Gastrocnemius medialis (tissue), 4 donors: ENCODE data around the gene ABLIM3. TPM values are rescaled to one million over a fixed set of nuclear protein-coding genes. Genes with fewer than 3 reads are reported as not detected.
A peak's percentile ranks its signal among the peaks of the same experiment; 100 is the strongest.
"Not testable (repeated sequence)": the region's sequence is repeated elsewhere in the genome, so short reads cannot be mapped to it uniquely, and the experiment has no call there.

ENCODE experiments used
- ATAC-seq, 2 donors: fragments of 150-250 bp; one replicate each; pipeline ENCODE4 v1.9.1; 2016
- DNase-seq, 2 donors: peaks; one replicate each; pipeline ENCODE4 v3.0.0-alpha.2; 2019
- H3K27ac ChIP-seq, 4 donors: fragments of 200-600 bp; sonication (generic); 1 replicate in 1 of 4; 2 replicates in 3 of 4; pipeline ENCODE4 v1.5.1; 2016 to 2018; ENCODE audit warnings: mild to moderate bottlenecking in 2 of 4, moderate library complexity in 1 of 4
- H3K27me3 ChIP-seq, 3 donors: fragments of 200-600 bp; sonication (generic) in 2 of 3; 1 replicate in 1 of 3; 2 replicates in 2 of 3; pipeline versions ENCODE4 v1.5.1 to v1.6.0; 2016 to 2019; ENCODE audit warnings: mild to moderate bottlenecking in 1 of 3, moderate library complexity in 1 of 3
- H3K36me3 ChIP-seq, 2 donors: fragments of 200-600 bp; sonication (generic) in 1 of 2; one replicate each; pipeline ENCODE4 v1.5.1; 2017 to 2018
- H3K4me1 ChIP-seq, 2 donors: fragments of 200-600 bp; sonication (generic) in 1 of 2; one replicate each; pipeline ENCODE4 v1.5.1; 2016 to 2017; ENCODE audit warnings: mild to moderate bottlenecking in 2 of 2
- H3K4me3 ChIP-seq, 4 donors: fragments of 200-600 bp; sonication (generic) in 3 of 4; 1 replicate in 1 of 4; 2 replicates in 3 of 4; pipeline ENCODE4 v1.5.1; 2016 to 2019; ENCODE audit warnings: mild to moderate bottlenecking in 2 of 4
- H3K9me3 ChIP-seq, 3 donors: fragments of 200-600 bp; sonication (generic) in 2 of 3; 1 replicate in 1 of 3; 2 replicates in 2 of 3; pipeline ENCODE4 v1.5.1; 2016 to 2019
- POLR2A ChIP-seq, 2 donors: fragments of 450-650 bp; IDR thresholded peaks; one replicate each; pipeline ENCODE4 v1.6.1; 2017; ENCODE audit warnings: antibody characterized with exemption in 2 of 2, mild to moderate bottlenecking in 2 of 2, moderate library complexity in 2 of 2
- in situ Hi-C, 4 donors: fragments of 200-750 bp; cut with MboI; loops; one replicate each; pipeline versions ENCODE4 v1.15.0 to v1.8.0; 2017; ENCODE audit warnings: low sequenced_read_pairs in 4 of 4
- intact Hi-C: fragments of 100-400 bp; cut with DNase I; formaldehyde crosslinking; loops from one replicate; pipeline ENCODE4 v1.15.1; 2023; ENCODE audit warnings: low total_unique reads
- total RNA-seq, 4 donors: library from RNA; depleted of rRNA; stranded (reverse); fragments of >200 nt; gene quantifications; one replicate each; pipeline versions ENCODE4 v1.1.0 to v1.2.3, GENCODE V29; 2016
- TF ChIP-seq, protein P1 (sequence below), 5 experiments: fragments of 450-650 bp in 3 of 5; fragments of 200-600 bp in 2 of 5; sonication (generic) in 2 of 5; IDR thresholded peaks in 4 of 5; conservative IDR thresholded peaks in 1 of 5; 1 replicate in 4 of 5; 2 replicates in 1 of 5; pipeline ENCODE4 v1.5.1; 2016 to 2019; ENCODE audit warnings: antibody characterized with exemption in 5 of 5, mild to moderate bottlenecking in 3 of 5, moderate library complexity in 3 of 5

Gene ABLIM3
- total RNA-seq, 4 donors from 2014 or later = 37.5 to 155 (median 67.7) TPM

DNA sequence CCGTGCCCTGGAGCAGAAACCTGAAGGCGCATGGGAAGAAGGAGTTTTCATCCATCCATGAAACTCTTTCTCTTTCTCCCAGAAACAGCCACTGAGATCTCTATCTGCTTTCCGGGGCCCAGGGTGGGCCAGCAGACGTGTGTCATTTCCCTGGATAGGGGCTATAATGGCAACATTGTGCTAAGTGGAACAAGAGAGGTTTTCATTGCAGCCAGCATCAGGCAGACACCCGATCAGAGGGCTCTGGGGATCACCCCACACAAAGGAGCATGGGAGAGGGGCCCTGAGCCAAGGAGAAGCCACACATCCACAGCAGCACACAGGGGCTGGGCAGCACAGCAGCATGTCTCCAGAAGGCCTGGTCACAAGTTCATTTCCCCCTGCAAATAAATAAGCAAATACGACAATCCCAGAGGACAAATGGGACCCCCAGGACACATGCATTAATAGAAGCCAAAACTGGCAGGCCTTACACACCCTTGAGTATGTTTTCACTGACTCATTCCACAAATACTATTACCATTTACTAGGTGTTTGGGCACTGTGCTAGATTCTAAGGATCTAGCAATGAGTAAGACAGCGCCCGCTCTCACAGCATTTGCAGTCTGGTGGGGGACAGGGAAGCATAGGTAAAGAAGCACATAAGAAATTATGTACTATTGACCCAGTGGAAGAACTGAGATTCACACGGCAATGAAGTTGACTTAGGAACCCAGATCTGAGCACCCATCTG lies 126.1 kb downstream of the ABLIM3 start:
- H3K27ac ChIP-seq = no peak overlapping the region

DNA sequence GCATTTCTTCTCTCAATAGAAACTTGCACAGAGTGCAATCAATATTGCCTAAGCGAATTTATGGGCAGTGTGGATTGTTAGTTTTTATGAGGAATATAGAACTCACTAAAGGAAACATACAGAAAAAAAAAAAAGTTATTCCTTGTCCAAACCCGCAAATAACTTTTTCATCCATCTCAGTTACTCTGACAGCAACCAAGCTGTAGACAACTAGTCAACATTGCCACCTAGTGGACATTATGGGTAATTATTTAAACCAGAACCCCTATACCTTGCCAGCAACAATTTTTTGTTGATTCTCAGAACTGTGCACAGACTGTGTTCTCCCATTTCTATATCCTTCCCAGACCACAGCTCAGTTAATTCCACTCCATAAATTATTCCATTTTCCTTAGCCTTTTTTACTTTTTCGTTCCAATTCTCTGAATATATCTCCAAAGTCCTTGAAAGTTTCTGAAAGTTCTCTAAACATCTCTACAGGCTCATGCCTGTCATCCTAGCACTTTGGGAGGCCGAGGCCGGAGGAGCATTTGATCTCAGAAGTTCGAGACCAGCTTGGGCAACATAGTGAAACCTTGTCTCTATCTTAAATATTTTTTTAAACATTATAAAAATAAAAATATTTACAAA lies 127.8 kb downstream of the ABLIM3 start:
- intact Hi-C loops = loop anchor here (5.0 kb wide), 1 partner anchor 43 kb away; no protein-coding TSS in a partner anchor

More for the DNA sequence above, 126.1 kb downstream of the ABLIM3 start:
- TF ChIP-seq POLR2A (IDR thresholded peaks at IDR 0.05) = no peak
- TF ChIP-seq, protein P1, sequence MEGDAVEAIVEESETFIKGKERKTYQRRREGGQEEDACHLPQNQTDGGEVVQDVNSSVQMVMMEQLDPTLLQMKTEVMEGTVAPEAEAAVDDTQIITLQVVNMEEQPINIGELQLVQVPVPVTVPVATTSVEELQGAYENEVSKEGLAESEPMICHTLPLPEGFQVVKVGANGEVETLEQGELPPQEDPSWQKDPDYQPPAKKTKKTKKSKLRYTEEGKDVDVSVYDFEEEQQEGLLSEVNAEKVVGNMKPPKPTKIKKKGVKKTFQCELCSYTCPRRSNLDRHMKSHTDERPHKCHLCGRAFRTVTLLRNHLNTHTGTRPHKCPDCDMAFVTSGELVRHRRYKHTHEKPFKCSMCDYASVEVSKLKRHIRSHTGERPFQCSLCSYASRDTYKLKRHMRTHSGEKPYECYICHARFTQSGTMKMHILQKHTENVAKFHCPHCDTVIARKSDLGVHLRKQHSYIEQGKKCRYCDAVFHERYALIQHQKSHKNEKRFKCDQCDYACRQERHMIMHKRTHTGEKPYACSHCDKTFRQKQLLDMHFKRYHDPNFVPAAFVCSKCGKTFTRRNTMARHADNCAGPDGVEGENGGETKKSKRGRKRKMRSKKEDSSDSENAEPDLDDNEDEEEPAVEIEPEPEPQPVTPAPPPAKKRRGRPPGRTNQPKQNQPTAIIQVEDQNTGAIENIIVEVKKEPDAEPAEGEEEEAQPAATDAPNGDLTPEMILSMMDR (IDR thresholded peaks at IDR 0.05 in 4 of 5, conservative IDR thresholded peaks at IDR 0.05 in 1 of 5) = no peak
- Histone ChIP-seq H3K27me3 (peaks cover 0 to 3% (median 0%) of the 10 kb centered on the region in 3 donors), H3K36me3 (no peaks in the 10 kb centered on the region), H3K4me3 (no peak overlapping the region), H3K4me1 (peaks cover 3% of the 10 kb centered on the region in 2 donors), H3K9me3 (no peaks in the 10 kb centered on the region)
- DNase-seq (no peak), ATAC-seq (no peak)
- in situ Hi-C loops (loop anchor here in 3 of 4 donors (5.0 to 10.0 kb wide), 5 partner anchors 95 to 297 kb away; no protein-coding TSS in a partner anchor), intact Hi-C loops (loop anchor here (5.0 kb wide), 1 partner anchor 45 kb away; no protein-coding TSS in a partner anchor)

DNA sequence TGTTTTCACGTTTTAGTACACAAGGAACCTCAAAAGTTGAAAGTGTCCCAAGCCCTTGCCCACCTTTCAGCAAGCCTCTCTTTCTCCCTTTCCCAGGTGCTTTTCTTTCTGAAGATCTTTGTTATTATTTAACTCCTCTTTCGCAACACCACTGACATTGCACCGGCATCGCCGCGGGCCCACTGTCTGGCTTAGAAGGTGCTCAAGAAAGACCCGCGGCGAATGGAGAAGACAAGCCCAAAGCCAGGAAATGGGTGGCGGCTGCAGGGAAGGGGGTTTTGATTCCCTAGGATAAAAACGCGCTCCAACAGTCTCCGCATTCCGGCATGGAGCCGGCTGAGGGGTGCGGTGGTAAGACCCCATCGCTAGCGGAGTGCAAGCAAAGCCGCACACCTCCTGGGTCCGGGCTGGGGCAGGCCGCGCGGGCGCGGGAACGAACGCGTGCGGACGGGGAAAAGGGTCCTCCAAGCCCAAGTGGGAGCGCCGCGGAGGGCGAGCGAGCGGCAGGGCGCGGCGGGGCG lies 130.0 kb downstream of the ABLIM3 start:
- Histone ChIP-seq H3K27me3 (no peaks in the 10 kb centered on the region), H3K4me3 (peak overlapping the region; percentile 73 to 84 (median 76)), H3K4me1 (peaks cover 12 to 27% of the 10 kb centered on the region in 2 donors), H3K9me3 (no peaks in the 10 kb centered on the region), H3K36me3 (no peaks in the 10 kb centered on the region), H3K27ac (peak overlapping the region; percentile 74 to 94 (median 91))
- intact Hi-C loops (loop anchor here (5.0 to 10.0 kb wide), 4 partner anchors 76 to 444 kb away; partner anchors contain the start of genes ABLIM3, ADRB2, CSNK1A1 and GRPEL2), in situ Hi-C loops (no loop called here)
- no peak for DNase-seq
- ATAC-seq = peak in 1 of 2 donors; percentile 2
- TF ChIP-seq POLR2A (IDR thresholded peaks at IDR 0.05) = no peak
- TF ChIP-seq, protein P1 (IDR thresholded peaks at IDR 0.05 in 4 of 5, conservative IDR thresholded peaks at IDR 0.05 in 1 of 5) = no peak

More for the DNA sequence above, 127.8 kb downstream of the ABLIM3 start:
- Histone ChIP-seq H3K27ac (no peak overlapping the region), H3K27me3 (no peaks in the 10 kb centered on the region), H3K4me1 (peaks cover 12 to 20% of the 10 kb centered on the region in 2 donors), H3K36me3 (no peaks in the 10 kb centered on the region), H3K4me3 (no peak overlapping the region), H3K9me3 (no peaks in the 10 kb centered on the region)
- DNase-seq (no peak), ATAC-seq (no peak)
- in situ Hi-C loops = loop anchor here in 3 of 4 donors (5.0 to 10.0 kb wide), 5 partner anchors 93 to 296 kb away; no protein-coding TSS in a partner anchor
- no peak for TF ChIP-seq POLR2A (IDR thresholded peaks at IDR 0.05)
- TF ChIP-seq, protein P1 (IDR thresholded peaks at IDR 0.05 in 4 of 5, conservative IDR thresholded peaks at IDR 0.05 in 1 of 5) = peak; percentile 70 to 88 (median 75)

DNA sequence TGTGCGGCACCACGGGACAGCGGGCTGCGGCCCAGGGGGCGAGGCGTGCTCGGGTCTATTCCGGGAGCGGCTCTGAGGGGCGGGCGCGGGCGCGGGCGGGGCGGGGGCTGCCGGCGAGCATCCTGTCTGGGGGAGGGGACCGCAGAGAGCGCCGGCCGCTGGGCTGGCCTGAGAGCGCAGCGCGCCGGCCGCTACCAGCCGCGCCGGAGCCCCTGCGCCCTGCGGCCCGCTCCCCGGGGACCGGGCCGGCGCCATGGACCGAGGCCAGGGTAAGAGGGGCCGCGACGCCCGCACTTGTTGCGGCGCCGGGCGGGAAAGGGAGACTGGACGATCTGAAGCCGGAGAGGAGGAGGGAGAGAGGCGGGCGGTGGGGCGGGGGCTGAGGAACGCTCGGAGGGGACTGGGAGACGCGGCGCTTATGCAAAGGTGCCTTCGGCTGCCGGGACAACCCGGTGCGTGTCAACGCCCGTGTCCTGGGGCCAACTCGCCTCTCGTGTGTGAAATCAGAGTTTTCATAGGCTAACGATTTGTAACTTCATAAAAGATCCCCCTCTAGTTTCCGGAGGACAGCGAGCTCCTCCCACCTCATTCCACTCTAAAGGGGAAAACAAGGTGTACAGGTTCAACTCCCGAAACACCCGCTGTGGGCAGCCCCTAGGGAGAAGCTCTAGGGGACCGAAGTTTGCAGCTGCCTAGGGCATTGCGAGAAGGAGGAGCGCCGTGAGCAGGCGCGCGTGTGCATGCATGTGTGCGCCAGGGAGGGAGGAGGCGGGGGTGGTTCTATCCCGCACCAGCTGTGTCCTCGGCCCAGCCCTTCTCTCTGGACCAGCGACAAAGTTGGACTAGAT lies 130.6 kb downstream of the ABLIM3 start, which contains the start of gene AFAP1L1:
AFAP1L1 (plus strand) TSS at position 144 of the 848 bp plus-strand sequence; CDS start at position 254, 110 bp downstream.
- in situ Hi-C loops (no loop called here), intact Hi-C loops (loop anchor here (5.0 to 10.0 kb wide), 4 partner anchors 75 to 445 kb away; partner anchors contain the start of genes ABLIM3, ADRB2, CSNK1A1 and GRPEL2)
- no peaks in the 10 kb centered on the region for H3K9me3 ChIP-seq
- ATAC-seq (peak; percentile 85 to 87), DNase-seq (peak; percentile 85 to 86)
- H3K27ac ChIP-seq = peak within 1 kb of the TSS; percentile 83 to 94 (median 91)
- peak; percentile 79 to 84 for TF ChIP-seq POLR2A (IDR thresholded peaks at IDR 0.05)
- TF ChIP-seq, protein P1 (IDR thresholded peaks at IDR 0.05 in 4 of 5, conservative IDR thresholded peaks at IDR 0.05 in 1 of 5) = peak in 1 of 5 experiments; percentile 12
- peaks cover 12 to 34% of the 10 kb centered on the region in 2 donors for H3K4me1 ChIP-seq
- H3K27me3 ChIP-seq = no peaks in the 10 kb centered on the region
- no peaks in the 10 kb centered on the region for H3K36me3 ChIP-seq
- peak within 1 kb of the TSS; percentile 73 to 84 (median 76) for H3K4me3 ChIP-seq

DNA sequence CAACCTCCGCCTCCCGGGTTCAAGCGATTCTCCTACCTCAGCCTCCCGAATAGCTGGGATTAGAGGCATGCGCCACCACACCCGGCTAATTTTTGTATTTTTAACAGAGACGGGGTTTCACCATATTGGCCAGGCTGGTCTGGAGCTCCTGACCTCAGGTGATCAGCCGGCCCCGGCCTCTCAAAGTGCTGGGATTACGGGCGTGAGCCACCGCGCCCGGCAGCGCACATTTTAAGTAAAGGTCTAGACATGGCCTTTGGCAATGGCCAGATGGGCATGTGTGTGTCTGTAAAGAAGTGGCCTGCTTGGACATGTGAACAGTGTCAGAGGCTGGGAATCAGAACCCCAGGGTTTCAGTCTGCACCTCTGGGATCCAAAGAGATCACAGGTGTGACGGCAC lies 131.5 kb downstream of the ABLIM3 start:
- in situ Hi-C loops, H3K36me3 ChIP-seq, DNase-seq, H3K9me3 ChIP-seq, H3K27me3 ChIP-seq: not testable (repeated sequence)
- H3K4me3 ChIP-seq = peak overlapping the region; percentile 73 to 84 (median 76)
- H3K4me1 ChIP-seq = peaks cover 16 to 42% of the 10 kb centered on the region in 2 donors
- intact Hi-C loops = loop anchor here (5.0 to 10.0 kb wide), 4 partner anchors 75 to 445 kb away; partner anchors contain the start of genes ABLIM3, ADRB2, CSNK1A1 and GRPEL2
- H3K27ac ChIP-seq = peak overlapping the region; percentile 83 to 94 (median 91)
- peak in 1 of 2 donors; percentile 13 for ATAC-seq
